Gastroesophageal sphincter (tissue), 3 donors: Measurements from ENCODE around the gene GPC1.

Source experiments
- EP300 ChIP-seq: sonication (generic); formaldehyde crosslinking; IDR thresholded peaks from one replicate; pipeline ENCODE4 v1.6.1; 2017; ENCODE audit warnings: antibody characterized with exemption, mild to moderate bottlenecking
- TF ChIP-seq, protein P1 (sequence below), 4 experiments: fragments of 200-600 bp in 2 of 4; fragments of 450-650 bp in 2 of 4; sonication (generic) in 1 of 4; IDR thresholded peaks; one replicate each; pipeline ENCODE4 v1.5.1; 2017 to 2019; ENCODE audit warnings: antibody characterized with exemption in 4 of 4, mild to moderate bottlenecking in 2 of 4, moderate library complexity in 2 of 4

DNA sequence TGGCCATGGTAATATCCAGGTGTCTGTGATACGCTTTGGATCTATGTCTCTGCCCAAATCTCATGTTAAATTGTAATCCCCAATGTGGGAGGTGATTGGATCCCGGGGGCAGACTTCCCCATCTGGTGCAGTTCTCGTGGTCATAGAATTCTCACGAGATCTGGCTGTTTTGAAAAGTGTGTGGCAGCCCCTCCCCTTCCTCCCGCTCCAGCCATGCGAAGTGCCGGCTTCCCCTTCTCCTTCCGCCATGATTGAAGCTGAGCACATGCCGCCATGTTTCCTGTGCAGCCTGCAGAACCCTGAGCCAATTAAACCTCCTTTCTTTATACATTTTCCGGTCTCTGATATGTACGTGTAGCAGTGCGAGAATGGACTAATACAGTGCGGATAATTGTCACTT is 42.5 kb downstream of the GPC1 start:
- no peak for TF ChIP-seq EP300
- TF ChIP-seq, protein P1, sequence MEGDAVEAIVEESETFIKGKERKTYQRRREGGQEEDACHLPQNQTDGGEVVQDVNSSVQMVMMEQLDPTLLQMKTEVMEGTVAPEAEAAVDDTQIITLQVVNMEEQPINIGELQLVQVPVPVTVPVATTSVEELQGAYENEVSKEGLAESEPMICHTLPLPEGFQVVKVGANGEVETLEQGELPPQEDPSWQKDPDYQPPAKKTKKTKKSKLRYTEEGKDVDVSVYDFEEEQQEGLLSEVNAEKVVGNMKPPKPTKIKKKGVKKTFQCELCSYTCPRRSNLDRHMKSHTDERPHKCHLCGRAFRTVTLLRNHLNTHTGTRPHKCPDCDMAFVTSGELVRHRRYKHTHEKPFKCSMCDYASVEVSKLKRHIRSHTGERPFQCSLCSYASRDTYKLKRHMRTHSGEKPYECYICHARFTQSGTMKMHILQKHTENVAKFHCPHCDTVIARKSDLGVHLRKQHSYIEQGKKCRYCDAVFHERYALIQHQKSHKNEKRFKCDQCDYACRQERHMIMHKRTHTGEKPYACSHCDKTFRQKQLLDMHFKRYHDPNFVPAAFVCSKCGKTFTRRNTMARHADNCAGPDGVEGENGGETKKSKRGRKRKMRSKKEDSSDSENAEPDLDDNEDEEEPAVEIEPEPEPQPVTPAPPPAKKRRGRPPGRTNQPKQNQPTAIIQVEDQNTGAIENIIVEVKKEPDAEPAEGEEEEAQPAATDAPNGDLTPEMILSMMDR (IDR thresholded peaks at IDR 0.05) = no peak
